Measurements from ENCODE around the gene API5.

Gene API5

DNA sequence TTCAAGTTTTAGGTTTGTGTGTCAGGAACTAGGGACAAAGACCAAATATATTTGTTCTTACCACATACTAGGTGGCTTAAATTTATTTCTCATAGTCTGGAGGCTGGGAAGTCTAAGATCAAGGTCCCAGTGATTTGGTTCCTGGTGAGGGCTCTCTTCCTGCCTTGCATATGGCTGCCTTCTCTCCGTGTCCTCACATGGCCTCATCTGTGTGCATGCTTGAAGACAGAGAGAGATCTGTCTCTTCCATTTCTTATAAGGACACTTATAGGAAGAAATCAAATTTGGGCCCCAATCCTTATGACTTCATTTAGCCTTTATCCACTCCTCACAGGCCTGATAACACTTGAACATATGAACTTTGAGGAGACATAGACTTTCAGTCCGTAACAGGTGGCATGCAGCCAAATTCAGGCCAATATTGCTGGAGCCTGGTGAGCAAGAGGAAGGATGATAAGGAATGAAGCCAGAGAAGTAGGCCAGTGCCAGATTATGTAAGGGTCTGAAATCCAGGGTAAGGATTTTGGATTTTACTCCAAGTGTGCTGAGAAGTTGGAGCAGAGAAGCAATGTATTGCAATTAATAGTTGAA lies 82.1 kb downstream of the API5 start:
- Histone ChIP-seq H3K4me3 (replicated peaks; ENCODE audit: low read depth, low read length) (no peak overlapping the region), H3K27me3 (replicated peaks; ENCODE audit: control insufficient read depth, insufficient read depth, low read length) (no peaks in the 10 kb centered on the region), H3K36me3 (ENCODE audit: control insufficient read depth, insufficient read depth, low read length) (peaks cover 10% of the 10 kb centered on the region)
- DNase-seq (ENCODE audit: extremely low read depth, insufficient read length), result no peak
- TF ChIP-seq, protein P1, sequence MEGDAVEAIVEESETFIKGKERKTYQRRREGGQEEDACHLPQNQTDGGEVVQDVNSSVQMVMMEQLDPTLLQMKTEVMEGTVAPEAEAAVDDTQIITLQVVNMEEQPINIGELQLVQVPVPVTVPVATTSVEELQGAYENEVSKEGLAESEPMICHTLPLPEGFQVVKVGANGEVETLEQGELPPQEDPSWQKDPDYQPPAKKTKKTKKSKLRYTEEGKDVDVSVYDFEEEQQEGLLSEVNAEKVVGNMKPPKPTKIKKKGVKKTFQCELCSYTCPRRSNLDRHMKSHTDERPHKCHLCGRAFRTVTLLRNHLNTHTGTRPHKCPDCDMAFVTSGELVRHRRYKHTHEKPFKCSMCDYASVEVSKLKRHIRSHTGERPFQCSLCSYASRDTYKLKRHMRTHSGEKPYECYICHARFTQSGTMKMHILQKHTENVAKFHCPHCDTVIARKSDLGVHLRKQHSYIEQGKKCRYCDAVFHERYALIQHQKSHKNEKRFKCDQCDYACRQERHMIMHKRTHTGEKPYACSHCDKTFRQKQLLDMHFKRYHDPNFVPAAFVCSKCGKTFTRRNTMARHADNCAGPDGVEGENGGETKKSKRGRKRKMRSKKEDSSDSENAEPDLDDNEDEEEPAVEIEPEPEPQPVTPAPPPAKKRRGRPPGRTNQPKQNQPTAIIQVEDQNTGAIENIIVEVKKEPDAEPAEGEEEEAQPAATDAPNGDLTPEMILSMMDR (IDR thresholded peaks at IDR 0.05; ENCODE audit: insufficient read depth, low read length, poor library complexity, severe bottlenecking), result no peak

Data from GM06990 (cell line).